HFF-Myc (cell line): ENCODE measurements around the gene BUB1.
"Not testable (repeated sequence)": the region's sequence is repeated elsewhere in the genome, so short reads cannot be mapped to it uniquely, and the experiment has no call there.

Experiments
- DNase-seq: peaks from one replicate; pipeline ENCODE4 v3.0.0-alpha.2; 2011; ENCODE audit warnings: low read depth; ENCODE audit errors: extremely low read depth
- H3K4me3 ChIP-seq: replicated peaks from 2 replicates; pipeline ENCODE4 v1.5.1; 2011; ENCODE audit warnings: low read depth, mild to moderate bottlenecking, control low read depth, low read length
- TF ChIP-seq, protein P1 (sequence below): IDR thresholded peaks from 2 replicates; pipeline ENCODE4 v1.5.1; 2012; ENCODE audit warnings: mild to moderate bottlenecking, low read depth, low read length, control low read depth; ENCODE audit errors: missing control alignments

Gene BUB1

DNA sequence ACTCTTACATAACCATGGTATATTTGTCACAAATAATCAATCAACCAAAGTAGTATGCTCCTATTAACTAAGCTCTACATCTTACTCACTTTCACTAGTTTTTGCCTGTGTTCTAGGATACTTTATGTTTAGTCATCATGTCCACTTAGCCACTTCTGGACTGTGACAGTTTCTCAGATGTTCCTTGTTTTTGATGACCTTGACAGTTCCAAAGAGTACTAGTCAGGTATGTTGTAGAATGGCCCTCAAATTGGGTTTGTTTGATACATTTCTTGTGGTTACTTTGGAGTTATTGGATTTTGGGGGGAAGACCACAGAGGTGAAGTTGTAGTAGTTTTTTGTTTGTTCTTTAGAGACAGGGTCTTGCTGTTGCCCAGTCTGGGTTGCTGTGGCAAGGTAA is 35.5 kb downstream of the BUB1 start:
- no peak for DNase-seq
- TF ChIP-seq, protein P1, sequence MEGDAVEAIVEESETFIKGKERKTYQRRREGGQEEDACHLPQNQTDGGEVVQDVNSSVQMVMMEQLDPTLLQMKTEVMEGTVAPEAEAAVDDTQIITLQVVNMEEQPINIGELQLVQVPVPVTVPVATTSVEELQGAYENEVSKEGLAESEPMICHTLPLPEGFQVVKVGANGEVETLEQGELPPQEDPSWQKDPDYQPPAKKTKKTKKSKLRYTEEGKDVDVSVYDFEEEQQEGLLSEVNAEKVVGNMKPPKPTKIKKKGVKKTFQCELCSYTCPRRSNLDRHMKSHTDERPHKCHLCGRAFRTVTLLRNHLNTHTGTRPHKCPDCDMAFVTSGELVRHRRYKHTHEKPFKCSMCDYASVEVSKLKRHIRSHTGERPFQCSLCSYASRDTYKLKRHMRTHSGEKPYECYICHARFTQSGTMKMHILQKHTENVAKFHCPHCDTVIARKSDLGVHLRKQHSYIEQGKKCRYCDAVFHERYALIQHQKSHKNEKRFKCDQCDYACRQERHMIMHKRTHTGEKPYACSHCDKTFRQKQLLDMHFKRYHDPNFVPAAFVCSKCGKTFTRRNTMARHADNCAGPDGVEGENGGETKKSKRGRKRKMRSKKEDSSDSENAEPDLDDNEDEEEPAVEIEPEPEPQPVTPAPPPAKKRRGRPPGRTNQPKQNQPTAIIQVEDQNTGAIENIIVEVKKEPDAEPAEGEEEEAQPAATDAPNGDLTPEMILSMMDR: no peak
- H3K4me3 ChIP-seq: no peak overlapping the region

DNA sequence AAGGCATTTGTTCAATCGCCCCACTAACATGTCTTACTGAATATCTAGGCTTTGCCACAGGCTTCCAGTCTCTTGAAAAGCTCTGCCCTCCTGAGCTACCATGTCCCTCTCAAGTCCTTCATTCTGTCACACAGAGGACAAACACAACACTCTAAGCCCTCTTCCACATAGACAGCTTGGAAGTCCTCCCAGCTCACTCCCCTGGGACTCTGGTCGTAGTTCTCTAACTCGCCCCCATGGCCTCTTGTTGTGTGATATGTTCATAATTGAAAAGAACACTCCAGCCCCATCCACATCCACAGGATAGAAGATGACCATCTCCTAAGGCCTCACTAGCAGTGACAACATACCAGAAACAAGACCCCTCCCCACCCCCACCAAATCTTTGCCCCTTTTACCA is 37.9 kb downstream of the BUB1 start:
- TF ChIP-seq, protein P1: no peak
- H3K4me3 ChIP-seq: no peak overlapping the region
- no peak for DNase-seq

DNA sequence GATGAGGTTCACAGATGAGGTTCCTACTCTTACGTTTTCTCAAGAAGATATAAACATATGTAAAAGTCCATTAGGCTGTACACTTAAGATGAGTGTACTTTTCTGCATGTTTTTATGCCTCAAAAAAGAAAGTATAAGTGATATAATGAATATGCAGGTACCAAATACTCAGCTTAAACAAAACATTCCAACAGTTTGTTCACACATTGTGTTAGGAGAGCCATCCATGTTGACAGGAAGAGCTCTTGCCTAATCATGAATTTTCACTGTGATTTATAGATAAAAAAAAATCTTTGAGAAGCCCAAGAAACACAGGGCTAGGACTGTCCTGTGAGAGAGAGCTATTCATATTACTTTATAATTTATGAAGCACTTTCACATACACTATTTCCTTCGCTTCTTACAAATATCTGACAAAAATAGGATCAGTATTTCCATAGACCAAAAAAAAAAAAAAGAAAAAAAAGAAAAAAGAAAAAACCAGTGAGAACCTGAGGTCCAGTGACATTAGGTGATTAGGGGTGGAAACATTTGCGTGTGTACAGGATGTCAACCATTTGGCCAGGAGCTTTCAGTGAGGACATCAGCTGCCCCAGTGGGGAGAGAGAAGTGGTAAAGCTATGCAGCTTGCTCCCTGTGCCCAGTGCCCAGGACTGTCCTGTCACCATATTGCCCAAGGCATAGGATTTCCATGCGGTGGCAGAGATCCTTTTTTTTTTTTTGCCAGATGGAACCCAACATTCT is 38.7 kb downstream of the BUB1 start:
- TF ChIP-seq, protein P1: no peak
- no peak for DNase-seq

DNA sequence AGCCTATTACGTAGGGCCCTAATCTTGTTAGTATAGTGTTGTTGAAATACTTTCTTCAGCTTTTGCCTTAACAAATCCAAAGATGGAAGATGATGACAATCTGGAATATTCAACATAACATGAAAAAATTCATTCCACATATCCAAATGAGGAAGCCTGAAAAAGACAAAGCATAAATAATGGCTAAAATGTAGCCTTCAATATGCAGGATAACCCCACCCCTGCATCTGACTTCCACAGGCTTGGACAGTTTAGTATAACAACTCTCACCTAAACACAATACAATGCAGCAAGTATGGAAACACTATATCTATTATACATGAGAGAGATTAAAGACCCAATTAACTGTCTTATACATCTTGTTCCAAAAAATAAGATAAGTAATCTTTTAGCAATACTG is 39.9 kb downstream of the BUB1 start:
- no peak overlapping the region for H3K4me3 ChIP-seq
- TF ChIP-seq, protein P1: no peak
- no peak for DNase-seq

More for the DNA sequence above, 38.7 kb downstream of the BUB1 start:
- H3K4me3 ChIP-seq: no peak overlapping the region

DNA sequence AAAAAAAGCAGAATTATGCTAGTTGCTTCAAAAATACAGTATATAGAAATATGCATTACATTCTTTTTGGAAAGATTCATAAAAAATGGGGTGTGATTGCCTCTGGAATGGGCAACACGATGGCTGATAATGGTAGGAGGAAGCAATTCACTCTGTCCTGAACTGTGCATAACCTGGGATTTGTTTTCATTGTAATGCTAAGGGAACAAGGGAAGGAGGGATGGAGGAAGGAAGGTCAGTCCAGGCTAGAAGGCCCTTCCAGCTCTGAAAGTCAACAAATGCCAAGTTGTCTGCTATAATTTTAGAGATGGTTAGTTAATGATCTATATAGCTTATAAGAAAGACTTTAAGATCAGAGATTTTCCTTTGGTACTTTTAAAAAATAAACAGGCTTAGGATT is 40.8 kb downstream of the BUB1 start:
- DNase-seq: no peak
- TF ChIP-seq, protein P1: no peak
- H3K4me3 ChIP-seq: no peak overlapping the region

DNA sequence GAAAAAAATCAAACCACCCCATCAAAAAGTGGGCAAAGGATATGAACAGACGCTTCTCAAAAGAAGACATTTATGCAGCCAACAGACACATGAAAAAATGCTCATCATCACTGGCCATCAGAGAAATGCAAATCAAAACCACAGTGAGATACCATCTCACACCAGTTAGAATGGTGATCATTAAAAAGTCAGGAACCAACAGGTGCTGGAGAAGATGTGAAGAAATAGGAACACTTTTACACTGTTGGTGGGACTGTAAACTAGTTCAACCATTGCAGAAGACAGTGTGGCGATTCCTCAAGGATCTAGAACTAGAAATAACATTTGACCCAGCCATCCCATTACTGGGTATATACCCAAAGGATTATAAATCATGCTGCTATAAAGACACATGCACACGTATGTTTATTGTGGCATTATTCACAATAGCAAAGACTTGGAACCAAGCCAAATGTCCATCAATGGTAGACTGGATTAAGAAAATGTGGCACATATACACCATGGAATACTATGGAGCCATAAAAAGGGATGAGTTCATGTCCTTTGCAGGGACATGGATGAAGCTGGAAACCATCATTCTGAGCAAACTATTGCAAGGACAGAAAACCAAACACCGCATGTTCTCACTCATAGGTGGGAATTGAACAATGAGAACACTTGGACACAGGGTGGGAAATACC is 41.8 kb downstream of the BUB1 start:
- not testable (repeated sequence) for DNase-seq

DNA sequence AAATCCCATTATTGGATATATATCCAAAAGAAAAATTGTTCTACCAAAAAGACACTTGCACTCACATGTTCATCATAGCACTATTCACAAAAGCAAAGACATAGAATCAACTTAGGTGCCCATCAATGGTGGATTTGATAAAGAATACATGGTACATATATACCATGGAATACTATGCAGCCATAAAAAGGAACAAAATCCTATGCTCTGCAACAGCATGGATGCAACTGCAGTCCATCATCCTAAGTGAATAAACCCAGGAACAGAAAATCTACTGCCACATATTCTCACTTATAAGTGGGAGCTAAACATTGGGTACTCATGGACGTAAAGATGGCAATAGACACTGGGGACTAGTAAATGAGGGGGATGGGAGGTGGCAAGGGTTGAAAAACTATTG is 50.5 kb downstream of the BUB1 start:
- DNase-seq, H3K4me3 ChIP-seq: not testable (repeated sequence)

More for the DNA sequence above, 41.8 kb downstream of the BUB1 start:
- not testable (repeated sequence) for H3K4me3 ChIP-seq

DNA sequence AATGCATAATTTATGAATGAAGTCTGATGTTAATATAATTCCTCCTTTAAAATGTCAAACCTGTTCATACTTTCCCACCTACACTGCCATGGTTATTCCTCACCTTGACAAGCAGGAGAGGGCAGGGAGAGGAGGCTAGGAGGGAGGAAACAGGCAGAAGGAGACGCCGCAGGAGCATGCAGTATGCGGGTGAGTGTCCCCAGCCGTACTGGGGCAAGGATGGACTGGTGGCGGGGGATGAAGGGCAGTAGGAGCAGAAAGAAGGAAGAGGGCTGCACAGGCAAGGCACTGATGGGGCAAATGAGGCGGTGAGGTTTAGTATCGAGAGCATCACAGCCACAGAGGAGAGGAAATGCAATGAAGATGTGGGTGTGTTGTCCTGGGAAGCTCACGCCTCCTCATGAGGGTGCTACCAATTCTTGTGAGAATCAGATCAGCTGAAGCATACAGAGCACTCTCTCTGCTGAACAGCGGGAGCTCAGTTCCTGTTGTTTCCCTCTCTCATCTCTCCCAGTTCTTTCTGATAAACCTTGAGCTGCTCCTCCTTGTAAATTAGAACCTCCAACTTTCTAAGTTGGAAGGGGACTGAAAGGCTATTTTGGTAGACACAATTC is 58.4 kb downstream of the BUB1 start:
- not testable (repeated sequence) for DNase-seq, H3K4me3 ChIP-seq

DNA sequence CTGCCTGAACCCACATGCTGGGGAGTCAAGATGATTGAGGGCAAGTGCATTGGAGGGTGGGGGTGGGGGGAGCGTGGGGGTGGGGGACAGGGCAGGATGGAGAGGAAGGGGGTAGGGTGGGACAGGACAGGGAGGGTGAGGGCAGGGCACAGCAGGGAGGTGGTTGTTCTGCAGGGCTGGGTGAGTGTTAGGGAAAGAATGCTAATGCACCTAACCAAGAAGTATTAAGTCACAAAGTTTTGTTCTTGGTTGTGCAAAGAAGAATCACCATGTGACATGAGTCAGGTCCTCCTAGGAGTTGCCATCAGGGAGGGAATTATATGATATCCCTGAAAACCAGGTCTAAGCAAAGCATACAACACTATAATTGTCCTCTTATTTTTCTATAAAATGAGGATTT is 63.9 kb downstream of the BUB1 start:
- H3K4me3 ChIP-seq, DNase-seq: not testable (repeated sequence)

DNA sequence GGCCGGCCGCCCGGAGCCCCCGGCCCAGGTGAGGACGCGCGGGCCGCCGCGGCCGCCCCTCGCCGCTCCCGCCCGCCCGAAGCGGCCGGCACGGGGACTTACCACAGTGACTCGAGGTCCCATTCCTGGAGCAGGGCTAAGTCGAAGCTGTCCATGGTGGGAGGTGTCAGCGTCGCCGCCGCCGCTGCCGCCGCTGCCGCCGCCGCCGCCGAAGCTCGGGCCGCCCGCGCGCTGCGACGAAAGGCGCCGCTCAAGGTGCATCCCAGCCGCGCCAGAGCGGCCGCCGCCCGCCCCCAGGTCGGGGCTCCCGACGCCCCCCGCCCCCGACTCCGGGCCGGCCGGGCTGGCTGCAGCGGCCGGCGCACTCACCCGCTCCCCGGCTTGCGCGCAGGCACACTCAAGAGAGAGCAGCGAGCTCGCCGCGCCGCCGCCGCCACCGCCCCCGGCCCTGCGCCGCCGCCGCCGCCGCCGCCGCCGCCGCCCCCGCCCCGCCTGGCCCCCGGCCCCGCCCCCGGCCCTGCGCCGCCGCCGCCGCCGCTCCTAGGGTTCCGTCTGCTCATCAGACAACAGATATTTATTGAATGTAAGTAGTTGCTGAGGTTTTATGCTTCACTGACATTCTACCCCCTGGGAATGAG is 67.1 kb downstream of the BUB1 start:
- not testable (repeated sequence) for H3K4me3 ChIP-seq, DNase-seq

DNA sequence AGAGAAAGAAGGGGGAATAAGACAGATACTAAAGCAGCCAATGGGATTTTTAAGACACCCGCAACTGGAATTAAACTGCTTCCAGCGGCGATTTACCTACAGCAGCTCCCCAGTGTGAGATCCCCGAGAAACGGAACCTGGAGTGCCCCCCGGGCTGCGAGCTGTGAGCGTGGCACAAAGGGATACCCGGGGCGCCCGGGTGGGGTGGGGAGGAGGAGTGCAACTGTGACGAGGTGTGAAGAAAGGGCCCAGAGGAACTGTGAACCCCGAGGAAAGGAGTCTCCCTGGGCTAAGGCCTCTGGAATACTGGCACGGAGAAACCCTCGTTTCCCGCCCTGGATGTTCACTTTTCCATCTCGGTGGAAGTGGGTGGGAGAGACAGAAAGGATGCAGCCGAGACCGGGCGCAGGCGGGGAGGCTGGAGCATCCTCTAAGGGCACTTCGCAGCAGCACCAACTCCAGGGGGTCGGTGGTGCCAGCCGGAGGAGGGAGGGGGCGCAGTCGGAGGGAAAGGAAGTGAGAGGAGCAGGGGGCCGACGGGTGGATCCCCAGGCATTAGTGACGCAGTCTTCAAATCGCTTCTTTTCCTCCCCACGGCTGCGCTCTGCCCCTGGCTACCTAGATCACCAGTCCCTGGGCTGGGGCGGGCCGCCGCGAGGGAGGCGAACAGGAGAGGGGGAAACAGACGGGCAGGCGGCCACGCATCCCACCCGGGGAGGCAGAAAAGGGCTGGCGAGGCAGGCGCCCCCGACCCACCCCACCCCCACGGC is 67.8 kb downstream of the BUB1 start:
- H3K4me3 ChIP-seq, DNase-seq: not testable (repeated sequence)
